ENCODE measurements around the gene ANO2. TPM values are rescaled to one million over a fixed set of nuclear protein-coding genes. Genes with fewer than 3 reads are reported as not detected.
A peak's percentile ranks its signal among the peaks of the same experiment; 100 is the strongest.

Gene ANO2
- total RNA-seq, 1 donor from 2014 or later = 7.8 TPM

DNA sequence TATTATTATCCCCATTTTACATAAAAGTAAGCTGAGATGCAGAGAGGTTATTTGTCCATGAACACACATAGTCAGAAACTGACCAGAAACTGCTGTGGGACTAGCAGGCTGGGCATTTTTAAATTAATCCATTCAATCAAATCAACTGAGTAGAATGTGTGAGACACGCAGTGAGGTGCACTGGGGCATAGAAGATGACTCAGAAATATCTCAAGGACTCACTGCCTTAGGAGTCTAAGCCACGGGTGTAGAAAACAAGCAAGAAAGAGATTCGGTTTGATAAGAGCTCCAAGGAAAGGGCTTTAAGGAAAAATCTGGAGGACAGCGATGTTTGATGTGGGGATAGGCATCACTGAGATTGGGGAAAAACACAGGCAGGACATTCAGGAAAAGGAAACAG, 127.8 kb downstream of the ANO2 start:
- no peak for DNase-seq

DNA sequence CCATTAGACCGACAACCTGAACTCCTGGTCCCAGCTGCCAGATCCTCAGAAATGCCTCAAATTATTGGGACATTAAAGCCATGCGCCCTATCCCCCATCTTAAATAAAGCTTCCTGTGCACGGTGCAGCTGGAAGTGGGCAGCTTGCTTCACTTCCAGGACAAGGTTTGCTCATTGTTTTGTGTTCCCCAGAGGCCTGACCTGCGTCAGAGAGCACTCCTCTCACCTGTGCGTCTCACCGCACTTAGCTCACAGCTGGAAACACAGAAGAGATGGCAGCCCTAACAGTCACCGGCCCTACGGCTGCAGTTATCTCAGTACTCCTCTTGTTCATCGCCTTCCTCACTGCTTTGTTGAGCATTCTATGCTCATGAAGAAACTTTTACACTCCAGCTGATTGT, 135.5 kb downstream of the ANO2 start:
- DNase-seq = no peak

- peak; percentile 50 for DNase-seq
These were observed 136.1 kb downstream of the ANO2 start for GRCh38 chr12:5808981-5809380.

- DNase-seq = no peak
These were observed 137.4 kb downstream of the ANO2 start for GRCh38 chr12:5807514-5808219.

- DNase-seq = no peak
These were observed 138.0 kb downstream of the ANO2 start for GRCh38 chr12:5807090-5807414.

- DNase-seq = no peak
These were observed 138.5 kb downstream of the ANO2 start for GRCh38 chr12:5806371-5807089.

DNA sequence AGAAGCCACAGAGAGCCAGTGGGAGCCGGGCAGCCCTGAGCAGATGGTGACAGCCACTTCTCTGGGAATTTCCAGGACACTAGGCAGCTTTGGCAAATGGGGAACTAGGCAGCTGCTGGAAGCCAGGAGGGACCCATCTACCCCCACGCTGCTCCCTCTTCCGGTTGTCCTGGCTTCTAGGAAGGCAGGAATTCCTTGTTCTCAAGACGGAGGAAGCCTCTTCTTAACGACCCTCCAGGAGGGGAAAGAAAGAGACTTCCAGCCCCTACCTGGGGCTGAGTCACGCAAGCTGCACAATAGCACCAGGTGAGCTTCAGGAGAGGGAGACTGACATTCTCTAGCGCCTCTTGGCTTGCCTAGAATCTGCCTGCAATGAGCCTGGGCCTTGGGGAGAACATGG, 141.5 kb downstream of the ANO2 start:
- no peak for DNase-seq

GRCh38 chr12:5798242-5799015, 146.6 kb downstream of the ANO2 start:
- DNase-seq = no peak

DNA sequence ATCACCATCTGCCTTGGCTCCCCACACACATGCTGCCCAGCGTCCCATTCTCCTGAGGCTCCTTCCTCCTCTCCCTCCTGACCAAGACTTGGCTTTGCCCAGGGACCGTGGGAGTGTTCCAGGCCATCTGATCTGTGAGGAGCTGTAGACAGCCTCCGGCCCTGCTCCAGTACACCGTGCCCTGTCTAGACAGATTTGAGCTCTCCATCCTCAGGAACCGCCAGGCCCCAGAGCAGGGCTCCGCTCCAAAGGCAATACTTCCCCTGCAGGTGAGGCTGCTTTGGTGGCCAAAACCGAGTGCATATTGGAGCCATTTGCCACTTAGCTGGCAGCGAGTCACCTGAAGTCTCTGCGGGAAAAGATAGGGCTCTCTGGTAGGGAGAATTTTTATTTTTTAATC, 147.4 kb downstream of the ANO2 start:
- DNase-seq = no peak

- no peak for DNase-seq
These were observed 148.2 kb downstream of the ANO2 start for GRCh38 chr12:5796959-5797225.

GRCh38 chr12:5796171-5796958, 148.7 kb downstream of the ANO2 start:
- no peak for DNase-seq

DNA sequence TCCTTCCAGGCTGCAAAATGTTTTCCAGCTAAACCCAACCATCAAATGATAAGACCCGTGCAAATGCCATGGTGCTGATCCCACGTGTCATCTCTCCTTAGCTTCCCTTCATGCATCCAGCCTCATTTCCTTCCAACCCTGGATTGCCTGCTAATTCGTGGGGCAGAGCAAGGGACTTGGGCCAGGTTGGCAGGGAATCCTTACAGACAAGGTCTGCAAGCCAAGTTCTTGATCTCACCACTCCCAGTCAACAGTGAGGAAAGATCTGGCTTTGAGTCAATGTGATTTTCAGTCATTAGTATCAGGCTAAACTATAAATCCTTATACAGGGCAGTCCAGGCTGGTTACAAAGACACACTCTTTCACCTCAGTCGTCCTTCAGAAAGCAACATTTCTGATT, 150.9 kb downstream of the ANO2 start:
- DNase-seq = no peak

DNA sequence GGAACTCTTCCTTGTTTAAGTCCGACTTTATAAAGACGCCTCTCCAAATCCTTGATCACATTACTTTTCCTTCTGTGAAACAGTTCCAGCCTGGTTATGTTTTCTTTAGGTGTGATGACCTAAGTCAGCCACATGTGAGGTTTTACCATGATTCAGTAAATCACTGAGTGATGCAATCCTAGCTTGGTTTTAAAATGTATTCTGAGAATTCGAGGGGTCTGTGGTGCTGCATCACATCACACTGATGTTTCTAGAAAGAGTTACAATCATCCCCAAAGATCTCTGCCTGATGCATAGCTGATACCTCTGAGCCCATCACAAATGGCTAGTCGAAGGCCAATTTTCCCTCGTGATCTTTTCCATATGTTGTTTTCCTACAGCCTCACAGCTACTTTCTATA, 152.7 kb downstream of the ANO2 start:
- no peak for DNase-seq

DNA sequence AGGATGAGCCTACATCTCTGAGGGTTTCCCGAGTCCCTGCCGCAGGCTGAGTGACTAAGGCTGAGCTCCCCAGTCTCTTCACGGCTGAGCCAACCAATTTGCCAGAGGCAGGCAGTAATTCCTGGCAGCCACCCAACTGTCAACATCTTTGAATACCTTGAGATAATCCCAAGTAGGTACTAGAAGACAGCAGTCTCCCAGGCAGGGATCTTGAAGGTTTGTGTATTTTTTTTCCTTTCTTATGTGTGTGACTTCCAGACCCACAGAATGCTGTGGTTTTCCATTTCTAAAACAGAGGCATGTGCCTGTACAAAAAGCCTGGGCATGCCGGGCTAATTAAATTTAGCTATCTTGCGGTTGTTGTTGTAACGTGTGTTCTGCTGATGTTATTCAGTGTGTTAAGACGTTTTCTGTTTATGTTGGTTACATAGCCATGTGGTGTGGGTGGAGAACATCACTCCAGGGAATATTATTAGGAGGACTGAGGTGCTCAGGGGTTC, 155.5 kb downstream of the ANO2 start:
- DNase-seq = no peak

GRCh38 chr12:5787828-5788227, 157.2 kb downstream of the ANO2 start:
- no peak for DNase-seq

DNA sequence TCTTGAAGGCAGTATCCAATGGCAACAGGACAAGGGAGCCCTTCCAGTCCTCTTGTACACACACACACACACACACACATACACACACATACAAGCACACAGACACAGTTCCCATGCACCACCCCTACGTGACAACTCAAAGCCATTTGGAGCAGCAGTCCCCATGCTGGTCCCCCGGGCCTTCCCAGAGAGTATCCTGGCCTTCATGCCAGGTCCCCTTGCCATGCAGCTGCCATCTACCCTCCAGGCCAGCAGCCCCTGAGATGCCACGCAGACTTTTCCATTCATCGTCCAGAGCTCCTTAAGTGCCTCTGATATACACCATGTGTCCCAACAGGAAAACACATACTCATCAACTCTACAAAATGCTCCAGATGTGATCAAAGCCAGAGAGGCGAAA, 159.5 kb downstream of the ANO2 start:
- DNase-seq = no peak

- DNase-seq = no peak
These were observed 160.5 kb downstream of the ANO2 start for GRCh38 chr12:5784462-5785130.

- DNase-seq = no peak
These were observed 161.7 kb downstream of the ANO2 start for GRCh38 chr12:5783289-5783920.

GRCh38 chr12:5780536-5780935, 164.5 kb downstream of the ANO2 start:
- no peak for DNase-seq

GRCh38 chr12:5779401-5779800, 165.7 kb downstream of the ANO2 start:
- no peak for DNase-seq

- DNase-seq = no peak
These were observed 166.2 kb downstream of the ANO2 start for GRCh38 chr12:5778821-5779220.

- peak; percentile 55 for DNase-seq
These were observed 167.6 kb downstream of the ANO2 start for GRCh38 chr12:5777451-5777850.

Data from skin of body (tissue), 2 donors.